K562 (cell line): ENCODE results near the gene HTR2A. TPM values are rescaled to one million over a fixed set of nuclear protein-coding genes. Genes with fewer than 3 reads are reported as not detected.

ENCODE experiments used
- CHAMP1 ChIP-seq: fragments of 450-650 bp; IDR thresholded peaks from 2 replicates; pipeline ENCODE4 v1.6.1; 2016; ENCODE audit warnings: mild to moderate bottlenecking
- ERF ChIP-seq: fragments of 450-650 bp; formaldehyde crosslinking; IDR thresholded peaks from 2 replicates; pipeline ENCODE4 v1.4.0; 2020; ENCODE audit warnings: mild to moderate bottlenecking, mixed read lengths
- KAT7 ChIP-seq: sonication (generic); formaldehyde crosslinking; IDR thresholded peaks from 2 replicates; pipeline ENCODE4 v1.8.0; 2022; ENCODE audit warnings: missing genetic modification reagents, mild to moderate bottlenecking, borderline replicate concordance
- MNT ChIP-seq, 2 experiments: fragments of 450-650 bp; conservative IDR thresholded peaks; 2 replicates each; pipeline ENCODE4 v1.6.1; 2017; ENCODE audit warnings: mild to moderate bottlenecking in 2 of 2, moderate library complexity in 2 of 2
- NFXL1 ChIP-seq: fragments of 450-650 bp; formaldehyde crosslinking; IDR thresholded peaks from 2 replicates; pipeline ENCODE4 v1.4.0; 2021; ENCODE audit warnings: mild to moderate bottlenecking
- NR2F6 ChIP-seq: fragments of 450-650 bp; formaldehyde crosslinking; IDR thresholded peaks from 2 replicates; pipeline ENCODE4 v1.4.0; 2020; ENCODE audit warnings: mild to moderate bottlenecking
- POLR2A ChIP-seq: fragments of 450-650 bp; conservative IDR thresholded peaks from 2 replicates; pipeline ENCODE4 v1.6.1; 2016
- POLR2AphosphoS5 ChIP-seq: IDR thresholded peaks from 2 replicates; pipeline ENCODE4 v1.6.1; 2011; ENCODE audit warnings: mild to moderate bottlenecking, low read depth, low read length, moderate library complexity; ENCODE audit not compliant: control insufficient read depth, insufficient read depth
- PRMT5 ChIP-seq: sonication (generic); formaldehyde crosslinking; IDR thresholded peaks from 2 replicates; pipeline ENCODE4 v1.5.0; 2020; ENCODE audit warnings: missing genetic modification reagents
- SRSF7 ChIP-seq: fragments of 200-400 bp; formaldehyde crosslinking; optimal IDR thresholded peaks from 2 replicates; pipeline ENCODE3; 2017; ENCODE audit warnings: mild to moderate bottlenecking, low read depth, low read length
- TCFL5 ChIP-seq: fragments of 250-450 bp; sonication (Bioruptor Pico); conservative IDR thresholded peaks from 2 replicates; pipeline ENCODE4 v1.6.1; 2021; ENCODE audit warnings: mild to moderate bottlenecking, moderate library complexity, matching md5 sums
- ZFP91 ChIP-seq: sonication (generic); formaldehyde crosslinking; IDR thresholded peaks from 2 replicates; pipeline ENCODE4 v1.8.0; 2022; ENCODE audit warnings: mild to moderate bottlenecking, missing genetic modification reagents
- ZNF143 ChIP-seq: sonication (generic); formaldehyde crosslinking; IDR thresholded peaks from 2 replicates; pipeline ENCODE4 v1.9.0; 2022; ENCODE audit warnings: mild to moderate bottlenecking, missing genetic modification reagents
- ZNF253 ChIP-seq: fragments of 250-450 bp; sonication (Bioruptor Pico); conservative IDR thresholded peaks from 2 replicates; pipeline ENCODE4 v1.6.1; 2021; ENCODE audit warnings: mild to moderate bottlenecking
- ZNF586 ChIP-seq: fragments of 450-650 bp; formaldehyde crosslinking; conservative IDR thresholded peaks from 2 replicates; pipeline ENCODE4 v1.4.0; 2020; ENCODE audit warnings: mild to moderate bottlenecking, moderate library complexity
- ZNF589 ChIP-seq: fragments of 200-800 bp; sonication (Bioruptor generic); IDR thresholded peaks from 2 replicates; pipeline ENCODE4 v1.6.1; 2016; ENCODE audit warnings: low read depth, missing genetic modification characterization, missing compliant biosample characterization
- polyA plus RNA-seq, 8 experiments: library from polyadenylated mRNA; depleted of rRNA in 4 of 8; stranded (reverse) in 5 of 8; unstranded in 3 of 8; fragments of >200 nt; fragmentation: Nextera tagmentation in 2 of 8; fragmentation: Illumina TruSeq in 1 of 8; extraction: Ambion mirVana in 2 of 8; extraction: Trizol in 1 of 8; gene quantifications; 2 replicates each; pipeline versions ENCODE4 v1.2.1 to v1.2.3, GENCODE V29; 2011 to 2014; ENCODE audit warnings: inconsistent platforms in 1 of 8, missing spikeins in 1 of 8
- total RNA-seq, 7 experiments: library from RNA; depleted of rRNA in 6 of 7; stranded (reverse); fragments of >200 nt in 6 of 7; fragmentation: Illumina TruSeq in 2 of 7; extraction: Trizol in 2 of 7; gene quantifications; 2 replicates each; pipeline versions ENCODE4 v1.2.1 to v1.2.3, GENCODE V29; 2011 to 2021; ENCODE audit warnings: low replicate concordance in 1 of 7

HTR2A gene
- total and polyA plus RNA-seq, 9 of the 15 experiments (the other 6 are each of a cell fraction or from before 2014, with no cell fraction given), result not detected

GRCh38 chr13:46796515-46797474 is 100.1 kb downstream of the HTR2A start, which contains the start of gene ESD (continued):
- TF ChIP-seq MNT (conservative IDR thresholded peaks at IDR 0.05), result peak; percentile 53 to 66; a peak in 3 of 4 replicates
- TF ChIP-seq NR2F6 (CRISPR knock-in tag), result no peak
- TF ChIP-seq POLR2A, result peak; percentile 80
- no peak for TF ChIP-seq ZNF253
- no peak for TF ChIP-seq ZNF586
- no peak for TF ChIP-seq NFXL1
- TF ChIP-seq ZNF143 (CRISPR knock-in tag), result peak; percentile 76
- peak; percentile 54; the same call in 1 of the 2 replicates for TF ChIP-seq POLR2AphosphoS5
- TF ChIP-seq KAT7 (CRISPR knock-in tag), result 0 out of 2 replicates have a peak, but pooled peaks have one; percentile 64
- TF ChIP-seq CHAMP1, result no peak
- no peak for TF ChIP-seq TCFL5 (CRISPR knock-in tag)
- no peak for TF ChIP-seq ZFP91
- TF ChIP-seq ZNF589, result peak; percentile 54; the same call in 1 of the 2 replicates
- no peak for TF ChIP-seq SRSF7
- TF ChIP-seq PRMT5 (CRISPR knock-in tag), result no peak
- TF ChIP-seq ERF (CRISPR knock-in tag), result no peak
